ENCODE results near the gene TACR1. TPM values are rescaled to one million over a fixed set of nuclear protein-coding genes. Genes with fewer than 3 reads are reported as not detected.

The TACR1 gene
- polyA plus RNA-seq, 1 of the 3 experiments (the other 2 are of a cell fraction): under 0.01 TPM

GRCh38 chr2:75108937-75109482 lies 90.3 kb downstream of the TACR1 start (continued):
- TF ChIP-seq SIN3A (IDR thresholded peaks at IDR 0.05; ENCODE audit: borderline replicate concordance, low read depth, low read length): no peak

- peaks cover 0 to 4% of the 10 kb centered on the region in 2 experiments for H3K36me3 ChIP-seq (replicated peaks in 1 of 2; ENCODE audit: control insufficient read depth in 1 of 2, insufficient read depth in 2 of 2, low read length in 1 of 2)
- POLR2A ChIA-PET: interaction anchor here (0.5 kb wide), 1 partner anchor 18 kb away, joined by 3 read pairs; no protein-coding TSS in a partner anchor
- no peak overlapping the region for H2AFZ ChIP-seq (ENCODE audit: low read depth)
- 88% methylated on average over 4 of the region's 4 CpGs for whole genome bisulfite sequencing (ENCODE audit: low lambda C conversion rate)
- H3K9me3 ChIP-seq: no peaks in the 10 kb centered on the region
- H3K27me3 ChIP-seq (ENCODE audit: insufficient read depth): no peaks in the 10 kb centered on the region
- peaks cover 8% of the 10 kb centered on the region in 2 experiments; a peak in 3 of 4 replicates for H3K4me1 ChIP-seq (ENCODE audit: control insufficient read depth in 1 of 2, insufficient read depth in 2 of 2, low read depth in 1 of 2, low read length in 1 of 2)
- peaks cover 6% of the 10 kb centered on the region for H4K20me1 ChIP-seq (ENCODE audit: insufficient read depth)
- no peak for TF ChIP-seq TCF12 (IDR thresholded peaks at IDR 0.05)
- TF ChIP-seq RXRA (IDR thresholded peaks at IDR 0.05; ENCODE audit: borderline replicate concordance, low read depth): no peak
- TF ChIP-seq EP300 (IDR thresholded peaks at IDR 0.05; ENCODE audit: borderline replicate concordance in 1 of 2, low read depth in 1 of 2, low read length in 1 of 2): no peak
- TF ChIP-seq MEF2A (IDR thresholded peaks at IDR 0.05; ENCODE audit: borderline replicate concordance, low read depth): no peak
- no peak for TF ChIP-seq TAF1 (IDR thresholded peaks at IDR 0.05; ENCODE audit: borderline replicate concordance, low read depth, low read length)
- TF ChIP-seq MXI1 (IDR thresholded peaks at IDR 0.05; ENCODE audit: low read depth, low read length): no peak
- TF ChIP-seq FOSL2 (IDR thresholded peaks at IDR 0.05; ENCODE audit: borderline replicate concordance, low read depth): no peak
- TF ChIP-seq MAX (IDR thresholded peaks at IDR 0.05; ENCODE audit: low read depth): no peak
- no peak for TF ChIP-seq NFIC (IDR thresholded peaks at IDR 0.05; ENCODE audit: borderline replicate concordance)
- TF ChIP-seq RCOR1 (IDR thresholded peaks at IDR 0.05; ENCODE audit: low read length): no peak
- no peak for TF ChIP-seq USF1 (IDR thresholded peaks at IDR 0.05; ENCODE audit: borderline replicate concordance, low read depth)
- no peak for TF ChIP-seq CHD2 (IDR thresholded peaks at IDR 0.05; ENCODE audit: low read length, partially characterized antibody)
- TF ChIP-seq FOXM1 (IDR thresholded peaks at IDR 0.05; ENCODE audit: low read depth): no peak
- TF ChIP-seq PBX3 (IDR thresholded peaks at IDR 0.05): no peak
- no peak for TF ChIP-seq FOXJ3 (CRISPR knock-in tag; IDR thresholded peaks at IDR 0.05)
- no peak for TF ChIP-seq ZBTB33 (IDR thresholded peaks at IDR 0.05; ENCODE audit: borderline replicate concordance, low read depth)
- TF ChIP-seq REST (IDR thresholded peaks at IDR 0.05; ENCODE audit: low read depth, low read length): no peak
- H3K4me3 ChIP-seq (ENCODE audit: low read depth in 2 of 2, low read length in 1 of 2): no peak overlapping the region
- peaks cover 35% of the 10 kb centered on the region for H3F3A ChIP-seq (replicated peaks; ENCODE audit: insufficient read depth)
- no peak for DNase-seq
- no peak overlapping the region for H3K27ac ChIP-seq (ENCODE audit: low read depth in 2 of 2, low read length in 1 of 2)
- H3K9me2 ChIP-seq: no peaks in the 10 kb centered on the region
- H3K79me2 ChIP-seq (ENCODE audit: insufficient read depth): no peaks in the 10 kb centered on the region
- CTCF ChIA-PET: no interaction called here
- no peak overlapping the region for H3K4me2 ChIP-seq
- H3K9ac ChIP-seq: no peak overlapping the region
These were observed 97.3 kb downstream of the TACR1 start for GRCh38 chr2:75102011-75102410.
